ENCODE data around the gene SIGLEC12. TPM values are rescaled to one million over a fixed set of nuclear protein-coding genes. Genes with fewer than 3 reads are reported as not detected.
A peak's percentile ranks its signal among the peaks of the same experiment; 100 is the strongest.
"Not testable (repeated sequence)": the region's sequence is repeated elsewhere in the genome, so short reads cannot be mapped to it uniquely, and the experiment has no call there.

SIGLEC12 gene
- total RNA-seq, 5 donors from 2014 or later (not counting 1 experiment from before 2014, with no cell fraction given): not detected

DNA sequence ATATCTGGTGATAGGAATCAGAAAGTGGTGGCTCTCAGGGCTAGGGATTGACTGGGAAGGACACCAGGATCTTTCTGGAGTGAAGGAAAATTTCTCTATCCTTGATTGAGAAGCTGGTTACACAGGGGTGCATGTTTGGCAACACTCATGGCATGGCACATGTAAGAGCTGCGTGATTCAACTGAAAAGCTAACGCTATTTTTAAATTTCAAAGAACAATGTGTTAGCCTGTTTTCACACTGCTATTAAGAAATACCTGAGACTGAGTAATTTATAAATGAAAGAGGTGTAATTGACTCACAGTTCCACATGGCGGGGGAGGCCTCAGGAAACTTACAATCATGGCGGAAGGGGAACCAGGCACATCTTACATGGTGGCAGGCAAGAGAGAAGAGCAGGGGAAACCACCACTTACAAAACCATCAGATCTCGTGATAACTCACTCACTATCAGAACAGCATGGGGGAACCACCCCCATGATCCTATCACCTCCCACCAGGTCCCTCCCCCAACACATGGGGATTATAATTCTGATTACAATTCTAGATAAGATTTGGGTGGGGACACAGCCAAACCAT lies 50.8 kb downstream of the SIGLEC12 start:
- H3K4me3 Mint-ChIP-seq: no peak overlapping the region
- H3K4me3 ChIP-seq (ENCODE audit: control insufficient read depth in 1 of 2, extremely low read depth in 1 of 2, low read length in 1 of 2): no peak overlapping the region
- WGBS (ENCODE audit: insufficient coverage): 83% methylated on average over 1 of the region's 5 CpGs
- ChIA-PET CTCF (interaction anchor here in 1 of 2 donors (0.9 kb wide), 1 partner anchor 22 kb away, joined by 3 read pairs; no protein-coding TSS in a partner anchor), POLR2A (no interaction called here)
- H3K36me3 ChIP-seq (ENCODE audit: control insufficient read depth in 2 of 2, extremely low read depth in 1 of 2, insufficient read depth in 1 of 2, low read length in 1 of 2): no peaks in the 10 kb centered on the region
- peaks cover 6 to 12% of the 10 kb centered on the region in 2 experiments for H3K4me1 ChIP-seq (ENCODE audit: control insufficient read depth in 1 of 2, extremely low read depth in 1 of 2, insufficient read depth in 2 of 2, low read length in 2 of 2)
- ATAC-seq (replicated peaks in 1 of 4): no peak
- peaks cover 0 to 7% (median 4%) of the 10 kb centered on the region in 3 donors for H3K9me3 Mint-ChIP-seq
- no peaks in the 10 kb centered on the region for H3K36me3 Mint-ChIP-seq
- H3K27ac ChIP-seq (ENCODE audit: low read length): no peak overlapping the region
- no peak for DNase-seq
- no peak overlapping the region for H3K27ac Mint-ChIP-seq
- H3K27me3 Mint-ChIP-seq: peaks cover 3 to 18% of the 10 kb centered on the region in 2 donors
- H3K9me3 ChIP-seq: no peaks in the 10 kb centered on the region
- H3K4me1 Mint-ChIP-seq: peaks cover 18 to 27% (median 25%) of the 10 kb centered on the region in 3 donors
- H3K27me3 ChIP-seq (replicated peaks in 1 of 2; ENCODE audit: control insufficient read depth in 2 of 2, extremely low read depth in 1 of 2, insufficient read depth in 2 of 2, low read length in 1 of 2): peaks cover 0 to 15% of the 10 kb centered on the region in 2 experiments

GRCh38 chr19:51448411-51449016 lies 53.1 kb downstream of the SIGLEC12 start:
- Mint-ChIP-seq H3K4me1 (peaks cover 18 to 27% (median 25%) of the 10 kb centered on the region in 3 donors), H3K9me3 (peaks cover 0 to 7% (median 4%) of the 10 kb centered on the region in 3 donors), H3K27me3 (peaks cover under 1 to 7% of the 10 kb centered on the region in 2 donors), H3K36me3 (no peaks in the 10 kb centered on the region), H3K27ac (peak overlapping the region; percentile 83 to 92), H3K4me3 (peak overlapping the region; percentile 68 to 72 (median 68))
- Histone ChIP-seq H3K4me1 (ENCODE audit: control insufficient read depth in 1 of 2, extremely low read depth in 1 of 2, insufficient read depth in 2 of 2, low read length in 2 of 2) (peaks cover 6 to 12% of the 10 kb centered on the region in 2 experiments), H3K9me3 (no peaks in the 10 kb centered on the region), H3K27ac (ENCODE audit: low read length) (no peak overlapping the region), H3K4me3 (ENCODE audit: control insufficient read depth in 1 of 2, extremely low read depth in 1 of 2, low read length in 1 of 2) (no peak overlapping the region), H3K36me3 (ENCODE audit: control insufficient read depth in 2 of 2, extremely low read depth in 1 of 2, insufficient read depth in 1 of 2, low read length in 1 of 2) (no peaks in the 10 kb centered on the region), H3K27me3 (replicated peaks in 1 of 2; ENCODE audit: control insufficient read depth in 2 of 2, extremely low read depth in 1 of 2, insufficient read depth in 2 of 2, low read length in 1 of 2) (peaks cover 0 to 6% of the 10 kb centered on the region in 2 experiments)
- CTCF ChIA-PET: no interaction called here
- DNase-seq (peak in 1 of 35 experiments; percentile 13), ATAC-seq (replicated peaks in 1 of 4) (peak; percentile 50 to 63 (median 58))
- 4% methylated on average over 9 of the region's 13 CpGs for WGBS (ENCODE audit: insufficient coverage)
- POLR2A ChIA-PET: no interaction called here

- ATAC-seq (replicated peaks in 1 of 4): no peak
- peaks cover 0 to 7% (median 4%) of the 10 kb centered on the region in 3 donors for H3K9me3 Mint-ChIP-seq
- POLR2A ChIA-PET: no interaction called here
- Histone ChIP-seq H3K27me3 (replicated peaks in 1 of 2; ENCODE audit: control insufficient read depth in 2 of 2, extremely low read depth in 1 of 2, insufficient read depth in 2 of 2, low read length in 1 of 2) (peaks cover 0 to 6% of the 10 kb centered on the region in 2 experiments), H3K4me3 (ENCODE audit: control insufficient read depth in 1 of 2, extremely low read depth in 1 of 2, low read length in 1 of 2) (no peak overlapping the region), H3K27ac (ENCODE audit: low read length) (no peak overlapping the region), H3K9me3 (no peaks in the 10 kb centered on the region), H3K36me3 (ENCODE audit: control insufficient read depth in 2 of 2, extremely low read depth in 1 of 2, insufficient read depth in 1 of 2, low read length in 1 of 2) (no peaks in the 10 kb centered on the region), H3K4me1 (ENCODE audit: control insufficient read depth in 1 of 2, extremely low read depth in 1 of 2, insufficient read depth in 2 of 2, low read length in 2 of 2) (peaks cover 6 to 12% of the 10 kb centered on the region in 2 experiments)
- peak overlapping the region; percentile 68 to 72 (median 68) for H3K4me3 Mint-ChIP-seq
- peaks cover 0 to 5% of the 10 kb centered on the region in 2 donors for H3K27me3 Mint-ChIP-seq
- 84% methylated on average over 7 of the region's 7 CpGs for WGBS (ENCODE audit: insufficient coverage)
- CTCF ChIA-PET: no interaction called here
- H3K4me1 Mint-ChIP-seq: peaks cover 19 to 30% (median 25%) of the 10 kb centered on the region in 3 donors
- H3K27ac Mint-ChIP-seq: peak overlapping the region; percentile 83 to 92
- no peak for DNase-seq
- no peaks in the 10 kb centered on the region for H3K36me3 Mint-ChIP-seq
Observed at GRCh38 chr19:51448011-51448410, 53.6 kb downstream of the SIGLEC12 start.

DNA sequence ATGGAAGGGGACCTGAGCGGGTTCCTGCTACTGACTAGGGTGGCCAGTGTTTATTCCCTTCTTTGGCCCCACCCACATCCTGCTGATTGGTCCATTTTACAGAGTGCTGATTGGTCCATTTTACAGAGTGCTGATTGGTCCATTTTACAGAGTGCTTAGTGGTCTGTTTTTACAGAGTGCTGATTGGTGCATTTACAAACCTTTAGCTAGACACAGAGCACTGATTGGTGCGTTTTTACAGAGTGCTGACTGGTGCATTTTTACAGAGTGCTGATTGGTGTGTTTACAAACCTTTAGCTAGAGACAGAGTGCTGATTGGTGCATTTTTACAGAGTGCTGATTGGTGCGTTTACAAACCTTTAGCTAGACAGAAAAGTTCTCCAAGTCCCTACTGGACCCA lies 54.1 kb downstream of the SIGLEC12 start:
- H3K27me3 Mint-ChIP-seq; H3K27me3 ChIP-seq (replicated peaks in 1 of 2; ENCODE audit: control insufficient read depth in 2 of 2, extremely low read depth in 1 of 2, insufficient read depth in 2 of 2, low read length in 1 of 2); H3K9me3 ChIP-seq; H3K4me3 ChIP-seq (ENCODE audit: control insufficient read depth in 1 of 2, extremely low read depth in 1 of 2, low read length in 1 of 2); ATAC-seq (replicated peaks in 1 of 4); H3K36me3 Mint-ChIP-seq; H3K36me3 ChIP-seq (ENCODE audit: control insufficient read depth in 2 of 2, extremely low read depth in 1 of 2, insufficient read depth in 1 of 2, low read length in 1 of 2); H3K27ac ChIP-seq (ENCODE audit: low read length); POLR2A ChIA-PET; DNase-seq; H3K9me3 Mint-ChIP-seq; CTCF ChIA-PET: not testable (repeated sequence)
- H3K4me1 Mint-ChIP-seq: peaks cover 24 to 35% (median 28%) of the 10 kb centered on the region in 3 donors
- peaks cover 6 to 12% of the 10 kb centered on the region in 2 experiments for H3K4me1 ChIP-seq (ENCODE audit: control insufficient read depth in 1 of 2, extremely low read depth in 1 of 2, insufficient read depth in 2 of 2, low read length in 2 of 2)
- 100% methylated on average over 1 of the region's 3 CpGs for WGBS (ENCODE audit: insufficient coverage)
- H3K4me3 Mint-ChIP-seq: peak overlapping the region in 1 of 3 donors; percentile 72
- H3K27ac Mint-ChIP-seq: peak overlapping the region; percentile 71 to 83

GRCh38 chr19:51441410-51442390 lies 59.9 kb downstream of the SIGLEC12 start:
- DNase-seq: peak; percentile 55 to 88 (median 74)
- Histone ChIP-seq H3K36me3 (ENCODE audit: control insufficient read depth in 2 of 2, extremely low read depth in 1 of 2, insufficient read depth in 1 of 2, low read length in 1 of 2) (no peaks in the 10 kb centered on the region), H3K9me3 (no peaks in the 10 kb centered on the region), H3K4me3 (ENCODE audit: control insufficient read depth in 1 of 2, extremely low read depth in 1 of 2, low read length in 1 of 2) (peak overlapping the region; percentile 25 to 54), H3K27ac (ENCODE audit: low read length) (peak overlapping the region; percentile 86), H3K27me3 (replicated peaks in 1 of 2; ENCODE audit: control insufficient read depth in 2 of 2, extremely low read depth in 1 of 2, insufficient read depth in 2 of 2, low read length in 1 of 2) (peaks cover 0 to 7% of the 10 kb centered on the region in 2 experiments), H3K4me1 (ENCODE audit: control insufficient read depth in 1 of 2, extremely low read depth in 1 of 2, insufficient read depth in 2 of 2, low read length in 2 of 2) (peaks cover 12 to 32% of the 10 kb centered on the region in 2 experiments)
- POLR2A ChIA-PET: no interaction called here
- CTCF ChIA-PET: interaction anchor here in 1 of 2 donors (0.5 kb wide), 1 partner anchor 46 kb away, joined by 4 read pairs; no protein-coding TSS in a partner anchor
- Mint-ChIP-seq H3K4me1 (peaks cover 33 to 51% (median 44%) of the 10 kb centered on the region in 3 donors), H3K9me3 (no peaks in the 10 kb centered on the region), H3K27me3 (peaks cover 3 to 4% of the 10 kb centered on the region in 2 donors), H3K27ac (peak overlapping the region; percentile 90 to 96), H3K4me3 (peak overlapping the region; percentile 73 to 83 (median 82)), H3K36me3 (no peaks in the 10 kb centered on the region)
- ATAC-seq (replicated peaks in 1 of 4): peak; percentile 89 to 93 (median 89)
- WGBS (ENCODE audit: insufficient coverage): 1% methylated on average over 11 of the region's 31 CpGs

Data from T-cell (primary cell).